ENCODE results near the gene MIB1. TPM values are rescaled to one million over a fixed set of nuclear protein-coding genes. Genes with fewer than 3 reads are reported as not detected.

Gene MIB1
- total and polyA plus RNA-seq, 9 of the 15 experiments (the other 6 are each of a cell fraction or from before 2014, with no cell fraction given), result 7.2 to 43.8 (median 23.2) TPM

DNA sequence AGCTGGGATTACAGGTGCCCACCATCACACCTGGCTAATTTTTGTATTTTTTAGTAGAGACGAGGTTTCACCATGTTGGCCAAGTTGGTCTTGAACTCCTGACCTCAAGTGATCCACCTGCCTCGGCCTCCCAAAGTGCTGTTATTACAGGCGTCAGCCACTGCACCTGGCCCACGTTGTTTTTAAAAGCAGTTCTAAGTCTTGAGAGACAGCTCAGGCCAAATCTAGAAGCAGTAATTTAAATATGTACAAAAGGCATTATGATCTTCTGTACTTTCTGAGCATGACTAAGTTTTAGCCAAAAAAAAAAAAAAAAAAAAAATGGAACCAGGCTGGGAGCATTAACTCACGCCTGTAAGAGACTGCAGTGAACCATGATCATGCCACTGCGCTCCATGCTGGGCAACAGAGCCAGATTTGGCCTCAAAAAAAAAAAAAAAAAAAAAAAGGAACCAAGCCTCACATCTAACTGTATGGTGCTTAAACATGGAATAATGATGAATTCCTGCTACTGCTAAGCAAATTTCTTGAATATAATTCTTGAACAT, 40.0 kb upstream of the MIB1 start:
- H3K36me3 ChIP-seq (ENCODE audit: control insufficient read depth, insufficient read depth, low read length), result peaks cover 46% of the 10 kb centered on the region; the same call in 2 of the 3 replicates
- in situ Hi-C loops (cut with MboI), result no loop called here

More for the DNA sequence above, 40.0 kb upstream of the MIB1 start:
- no peaks in the 10 kb centered on the region for H3K27me3 ChIP-seq (ENCODE audit: control insufficient read depth in 2 of 2, insufficient read depth in 2 of 2, low read length in 2 of 2)
- TF ChIP-seq, protein P1, sequence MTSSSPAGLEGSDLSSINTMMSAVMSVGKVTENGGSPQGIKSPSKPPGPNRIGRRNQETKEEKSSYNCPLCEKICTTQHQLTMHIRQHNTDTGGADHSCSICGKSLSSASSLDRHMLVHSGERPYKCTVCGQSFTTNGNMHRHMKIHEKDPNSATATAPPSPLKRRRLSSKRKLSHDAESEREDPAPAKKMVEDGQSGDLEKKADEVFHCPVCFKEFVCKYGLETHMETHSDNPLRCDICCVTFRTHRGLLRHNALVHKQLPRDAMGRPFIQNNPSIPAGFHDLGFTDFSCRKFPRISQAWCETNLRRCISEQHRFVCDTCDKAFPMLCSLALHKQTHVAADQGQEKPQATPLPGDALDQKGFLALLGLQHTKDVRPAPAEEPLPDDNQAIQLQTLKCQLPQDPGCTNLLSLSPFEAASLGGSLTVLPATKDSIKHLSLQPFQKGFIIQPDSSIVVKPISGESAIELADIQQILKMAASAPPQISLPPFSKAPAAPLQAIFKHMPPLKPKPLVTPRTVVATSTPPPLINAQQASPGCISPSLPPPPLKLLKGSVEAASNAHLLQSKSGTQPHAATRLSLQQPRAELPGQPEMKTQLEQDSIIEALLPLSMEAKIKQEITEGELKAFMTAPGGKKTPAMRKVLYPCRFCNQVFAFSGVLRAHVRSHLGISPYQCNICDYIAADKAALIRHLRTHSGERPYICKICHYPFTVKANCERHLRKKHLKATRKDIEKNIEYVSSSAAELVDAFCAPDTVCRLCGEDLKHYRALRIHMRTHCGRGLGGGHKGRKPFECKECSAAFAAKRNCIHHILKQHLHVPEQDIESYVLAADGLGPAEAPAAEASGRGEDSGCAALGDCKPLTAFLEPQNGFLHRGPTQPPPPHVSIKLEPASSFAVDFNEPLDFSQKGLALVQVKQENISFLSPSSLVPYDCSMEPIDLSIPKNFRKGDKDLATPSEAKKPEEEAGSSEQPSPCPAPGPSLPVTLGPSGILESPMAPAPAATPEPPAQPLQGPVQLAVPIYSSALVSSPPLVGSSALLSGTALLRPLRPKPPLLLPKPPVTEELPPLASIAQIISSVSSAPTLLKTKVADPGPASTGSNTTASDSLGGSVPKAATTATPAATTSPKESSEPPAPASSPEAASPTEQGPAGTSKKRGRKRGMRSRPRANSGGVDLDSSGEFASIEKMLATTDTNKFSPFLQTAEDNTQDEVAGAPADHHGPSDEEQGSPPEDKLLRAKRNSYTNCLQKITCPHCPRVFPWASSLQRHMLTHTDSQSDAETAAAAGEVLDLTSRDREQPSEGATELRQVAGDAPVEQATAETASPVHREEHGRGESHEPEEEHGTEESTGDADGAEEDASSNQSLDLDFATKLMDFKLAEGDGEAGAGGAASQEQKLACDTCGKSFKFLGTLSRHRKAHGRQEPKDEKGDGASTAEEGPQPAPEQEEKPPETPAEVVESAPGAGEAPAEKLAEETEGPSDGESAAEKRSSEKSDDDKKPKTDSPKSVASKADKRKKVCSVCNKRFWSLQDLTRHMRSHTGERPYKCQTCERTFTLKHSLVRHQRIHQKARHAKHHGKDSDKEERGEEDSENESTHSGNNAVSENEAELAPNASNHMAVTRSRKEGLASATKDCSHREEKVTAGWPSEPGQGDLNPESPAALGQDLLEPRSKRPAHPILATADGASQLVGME (CRISPR knock-in tag; IDR thresholded peaks at IDR 0.05), result no peak
- TF ChIP-seq ZNF384 (IDR thresholded peaks at IDR 0.05; ENCODE audit: low read depth, low read length) (peak; percentile 32; the same call in 1 of the 2 replicates), ZFX (CRISPR knock-in tag; IDR thresholded peaks at IDR 0.05) (no peak; the same call in 1 of the 2 replicates), ELF2 (CRISPR knock-in tag; IDR thresholded peaks at IDR 0.05) (no peak), SMARCB1 (IDR thresholded peaks at IDR 0.05; ENCODE audit: insufficient read length, low read depth) (no peak)
- ATAC-seq (no peak), FAIRE-seq (no peak), DNase-seq (ENCODE audit: extremely low read depth in 1 of 4, low spot score in 3 of 4) (no peak)
- BruUV-seq (replicated peaks), result no TSS peak
- no peak overlapping the region for H3K4me3 ChIP-seq
- no peaks in the 10 kb centered on the region for H3K9me1 ChIP-seq (ENCODE audit: control insufficient read depth, insufficient read depth, low read length)
- POLR2A ChIA-PET, result interaction anchor here (0.6 to 0.9 kb wide), 3 partner anchors 40 to 100 kb away, joined by 3 read pairs; partner anchors contain the start of gene ESCO1
- no peak overlapping the region for H3K9ac ChIP-seq (ENCODE audit: insufficient read depth in 1 of 2, low read depth in 2 of 2, low read length in 2 of 2)
- H3K4me2 ChIP-seq (ENCODE audit: insufficient read depth, low read length), result no peak overlapping the region
- H3K27ac ChIP-seq (ENCODE audit: extremely low read depth, low read depth, low read length), result no peak overlapping the region
- H2AFZ ChIP-seq (ENCODE audit: low read depth, low read length), result no peak overlapping the region
- 0 out of 2 replicates have a peak, but pooled peaks cover 2% of the 10 kb centered on the region for H3K9me3 ChIP-seq (replicated peaks; ENCODE audit: control insufficient read depth, insufficient read depth, low read depth, low read length)
- peaks cover 28% of the 10 kb centered on the region for H3K79me2 ChIP-seq (ENCODE audit: control insufficient read depth, insufficient read depth, low read length)
- CTCF ChIA-PET (ENCODE audit: low intra/inter-chr PET ratio), result no interaction called here
- no peaks in the 10 kb centered on the region for H4K20me1 ChIP-seq (replicated peaks; ENCODE audit: control insufficient read depth, insufficient read depth, low read length)
- peaks cover 16 to 29% of the 10 kb centered on the region in 2 experiments for H3K4me1 ChIP-seq (replicated peaks in 1 of 2; ENCODE audit: control insufficient read depth in 2 of 2, insufficient read depth in 2 of 2, low read length in 2 of 2)
- WGBS (ENCODE audit: insufficient coverage, low coverage, missing lambda C conversion rate), result 90% methylated on average over 5 of the region's 6 CpGs
- intact Hi-C loops (cut with micrococcal nuclease), result loop anchor here (5.0 to 10.0 kb wide), 2 partner anchors 46 to 88 kb away; partner anchors contain the start of gene SNRPD1
